ENCODE data around the gene SCN3A.

DNA sequence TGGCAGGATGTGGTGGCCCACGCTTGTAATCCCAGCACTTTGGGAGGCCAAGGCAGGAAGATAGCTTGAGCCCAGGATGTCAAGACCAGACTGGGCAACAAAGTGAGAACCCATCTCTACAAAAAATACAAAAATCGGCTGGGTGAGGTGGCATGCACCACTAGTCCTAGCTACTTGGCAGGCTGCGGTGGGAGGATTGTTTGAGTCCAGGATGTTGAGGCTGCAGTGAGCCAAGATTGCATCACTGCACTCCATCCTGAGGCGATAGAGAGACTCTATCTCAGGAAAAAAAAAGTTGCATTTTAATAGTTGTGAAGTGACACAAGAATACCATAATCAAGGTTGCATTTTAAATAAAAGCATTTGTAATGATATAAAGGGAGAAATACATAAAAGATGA lies 124.4 kb downstream of the SCN3A start:
- TF ChIP-seq CTCF (IDR thresholded peaks at IDR 0.05) (no peak), EZH2 (IDR thresholded peaks at IDR 0.05; ENCODE audit: borderline replicate concordance, insufficient read depth, low read depth, low read length, poor library complexity, severe bottlenecking) (no peak)
